Liver (tissue), 3 donors: ENCODE measurements around the gene RFX4.
"Not testable (repeated sequence)": the region's sequence is repeated elsewhere in the genome, so short reads cannot be mapped to it uniquely, and the experiment has no call there.

Source experiments
- ATF3 ChIP-seq: IDR thresholded peaks from 2 replicates; pipeline ENCODE4 v1.6.1; 2016; ENCODE audit warnings: antibody characterized with exemption
- CTCF ChIP-seq: fragments of 150-350 bp; IDR thresholded peaks from 2 replicates; pipeline ENCODE4 v1.5.1; 2017; ENCODE audit warnings: improper control_type of control experiment, low read depth, low read length; ENCODE audit not compliant: missing input control
- FOXA1 ChIP-seq: IDR thresholded peaks from 2 replicates; pipeline ENCODE4 v1.6.1; 2016; ENCODE audit warnings: antibody characterized with exemption
- GABPA ChIP-seq, 2 donors: IDR thresholded peaks in 1 of 2; conservative IDR thresholded peaks in 1 of 2; 2 replicates each; pipeline ENCODE4 v1.6.1; 2016; ENCODE audit warnings: antibody characterized with exemption in 2 of 2, mild to moderate bottlenecking in 1 of 2, moderate library complexity in 1 of 2
- HNF4G ChIP-seq: IDR thresholded peaks from 2 replicates; pipeline ENCODE4 v1.6.1; 2016; ENCODE audit warnings: antibody characterized with exemption
- JUND ChIP-seq, 2 donors: IDR thresholded peaks; 2 replicates each; pipeline ENCODE4 v1.6.1; 2016; ENCODE audit warnings: antibody characterized with exemption in 2 of 2
- MAX ChIP-seq: IDR thresholded peaks from 2 replicates; pipeline ENCODE4 v1.6.1; 2016; ENCODE audit warnings: antibody characterized with exemption
- RAD21 ChIP-seq, 2 donors: IDR thresholded peaks; 2 replicates each; pipeline ENCODE4 v1.6.1; 2016; ENCODE audit warnings: antibody characterized with exemption in 2 of 2, mild to moderate bottlenecking in 2 of 2
- REST ChIP-seq: IDR thresholded peaks from 2 replicates; pipeline ENCODE4 v1.6.1; 2016; ENCODE audit warnings: antibody characterized with exemption, mild to moderate bottlenecking
- RXRA ChIP-seq, 2 donors: IDR thresholded peaks; 2 replicates each; pipeline ENCODE4 v1.6.1; 2017 to 2018; ENCODE audit warnings: antibody characterized with exemption in 2 of 2, mild to moderate bottlenecking in 1 of 2
- SP1 ChIP-seq: IDR thresholded peaks from 2 replicates; pipeline ENCODE4 v1.6.1; 2018; ENCODE audit warnings: antibody characterized with exemption, mild to moderate bottlenecking
- TAF1 ChIP-seq: conservative IDR thresholded peaks from 2 replicates; pipeline ENCODE4 v1.6.1; 2016; ENCODE audit warnings: antibody characterized with exemption, mild to moderate bottlenecking
- YY1 ChIP-seq: IDR thresholded peaks from 2 replicates; pipeline ENCODE4 v1.6.1; 2016; ENCODE audit warnings: antibody characterized with exemption, mild to moderate bottlenecking
- ZBTB33 ChIP-seq: IDR thresholded peaks from 2 replicates; pipeline ENCODE4 v1.6.1; 2016; ENCODE audit warnings: antibody characterized with exemption
- donor health status: healthy.
- donor health status: healthy.

GRCh38 chr12:106726603-106727202 lies 143.9 kb downstream of the RFX4 start:
- not testable (repeated sequence) for TF ChIP-seq GABPA (IDR thresholded peaks at IDR 0.05 in 1 of 2, conservative IDR thresholded peaks at IDR 0.05 in 1 of 2); CTCF; TAF1; JUND (IDR thresholded peaks at IDR 0.05); MAX; SP1; RAD21 (IDR thresholded peaks at IDR 0.05); YY1; ZBTB33; REST; HNF4G; ATF3; FOXA1; RXRA (IDR thresholded peaks at IDR 0.05)
